ENCODE measurements around the gene SUSD3. TPM values are rescaled to one million over a fixed set of nuclear protein-coding genes. Genes with fewer than 3 reads are reported as not detected.
A peak's percentile ranks its signal among the peaks of the same experiment; 100 is the strongest.

The SUSD3 gene
- total RNA-seq, 1 experiment from 2014 or later: 9.0 TPM

DNA sequence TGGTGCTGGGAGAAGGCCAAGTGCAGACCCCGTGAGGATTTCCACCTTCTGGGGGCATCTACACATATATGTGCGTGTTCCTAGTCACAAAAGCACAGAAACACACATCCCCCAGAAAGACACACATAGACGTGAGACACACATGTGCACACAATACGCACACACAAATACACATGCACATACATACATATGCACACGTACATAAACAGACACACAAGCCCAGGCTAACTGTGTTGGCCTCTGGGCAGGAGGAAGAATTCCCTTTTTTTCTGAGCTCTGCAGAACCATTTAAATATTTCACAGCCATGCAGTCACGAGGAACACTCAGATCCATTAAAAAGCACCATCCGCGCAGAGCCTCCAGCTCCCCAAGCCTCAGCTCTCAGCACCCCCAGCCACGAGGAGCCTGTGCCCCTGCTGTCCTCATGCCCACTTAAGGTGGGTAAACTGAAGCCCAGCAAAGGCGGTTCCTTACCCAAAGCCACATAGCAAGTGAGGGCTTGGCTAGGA, 70.3 kb downstream of the SUSD3 start:
- no peak overlapping the region for H2BK15ac ChIP-seq (ENCODE audit: low read depth, low read length)
- H3K18ac ChIP-seq (ENCODE audit: insufficient read length, low read depth, low read length): no peak overlapping the region
- H3K27ac ChIP-seq (ENCODE audit: insufficient read length, low read depth, low read length): no peak overlapping the region
- no peak overlapping the region for H3K23ac ChIP-seq (ENCODE audit: insufficient read length, low read depth, low read length)
- H3T11ph ChIP-seq (ENCODE audit: low read length): no peak overlapping the region
- no peaks in the 10 kb centered on the region for H3K23me2 ChIP-seq (ENCODE audit: insufficient read length, low read depth, low read length, poor library complexity, severe bottlenecking)
- no peaks in the 10 kb centered on the region; the same call in 1 of the 2 replicates for H3K4me1 ChIP-seq (ENCODE audit: insufficient read depth, low read length)
- Mint-ChIP-seq H3K9me3 (no peaks in the 10 kb centered on the region), H3K36me3 (ENCODE audit: insufficient read depth in 1 of 3, low read depth in 3 of 3) (peaks cover 4 to 13% (median 9%) of the 10 kb centered on the region in 3 experiments; a peak in 4 of 7 replicates), H3K4me3 (no peak overlapping the region), H3K4me1 (peaks cover 20 to 41% of the 10 kb centered on the region in 2 experiments), H3K27me3 (ENCODE audit: low read depth) (no peaks in the 10 kb centered on the region; the same call in 1 of the 2 replicates), H3K27ac (peak overlapping the region in 1 of 3 experiments; percentile 46; a peak in 1 of 7 replicates)
- H2BK12ac ChIP-seq (ENCODE audit: insufficient read length, low read depth, low read length): no peak overlapping the region
- DNase-seq: peak; percentile 17
- no peaks in the 10 kb centered on the region for H3K9me3 ChIP-seq (ENCODE audit: control insufficient read depth, low read depth, low read length)
- H3K27me3 ChIP-seq (ENCODE audit: insufficient read depth, low read length): no peaks in the 10 kb centered on the region
- H4K5ac ChIP-seq (ENCODE audit: insufficient read length, low read depth, low read length): no peak overlapping the region
- no peak overlapping the region for H3K4ac ChIP-seq (ENCODE audit: low read depth, low read length)
- no peak overlapping the region for H4K91ac ChIP-seq (ENCODE audit: insufficient read length, low read depth, low read length)
- H3K9ac ChIP-seq (ENCODE audit: extremely low read depth, insufficient read length, low read length): no peak overlapping the region
- H3K79me1 ChIP-seq (ENCODE audit: insufficient read depth, low read depth, low read length, poor library complexity, severe bottlenecking): no peaks in the 10 kb centered on the region
- H2AFZ ChIP-seq (ENCODE audit: low read length): no peak overlapping the region
- WGBS (ENCODE audit: extremely low coverage, insufficient read length, low lambda C conversion rate): no CpG with 5 or more reads among the region's 10 CpGs
- no peak overlapping the region for H2AK5ac ChIP-seq (ENCODE audit: insufficient read length, low read length)
- no peaks in the 10 kb centered on the region for H3K79me2 ChIP-seq (ENCODE audit: insufficient read depth, low read length)
- no peaks in the 10 kb centered on the region for H4K20me1 ChIP-seq (ENCODE audit: control insufficient read depth, insufficient read depth, insufficient read length)
- no peak overlapping the region for H3K14ac ChIP-seq (ENCODE audit: insufficient read depth, low read length)
- TF ChIP-seq, protein P1, sequence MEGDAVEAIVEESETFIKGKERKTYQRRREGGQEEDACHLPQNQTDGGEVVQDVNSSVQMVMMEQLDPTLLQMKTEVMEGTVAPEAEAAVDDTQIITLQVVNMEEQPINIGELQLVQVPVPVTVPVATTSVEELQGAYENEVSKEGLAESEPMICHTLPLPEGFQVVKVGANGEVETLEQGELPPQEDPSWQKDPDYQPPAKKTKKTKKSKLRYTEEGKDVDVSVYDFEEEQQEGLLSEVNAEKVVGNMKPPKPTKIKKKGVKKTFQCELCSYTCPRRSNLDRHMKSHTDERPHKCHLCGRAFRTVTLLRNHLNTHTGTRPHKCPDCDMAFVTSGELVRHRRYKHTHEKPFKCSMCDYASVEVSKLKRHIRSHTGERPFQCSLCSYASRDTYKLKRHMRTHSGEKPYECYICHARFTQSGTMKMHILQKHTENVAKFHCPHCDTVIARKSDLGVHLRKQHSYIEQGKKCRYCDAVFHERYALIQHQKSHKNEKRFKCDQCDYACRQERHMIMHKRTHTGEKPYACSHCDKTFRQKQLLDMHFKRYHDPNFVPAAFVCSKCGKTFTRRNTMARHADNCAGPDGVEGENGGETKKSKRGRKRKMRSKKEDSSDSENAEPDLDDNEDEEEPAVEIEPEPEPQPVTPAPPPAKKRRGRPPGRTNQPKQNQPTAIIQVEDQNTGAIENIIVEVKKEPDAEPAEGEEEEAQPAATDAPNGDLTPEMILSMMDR (conservative IDR thresholded peaks at IDR 0.05): no peak
- no peak overlapping the region for H2BK120ac ChIP-seq (ENCODE audit: low read depth, low read length, poor library complexity, severe bottlenecking)
- H4K8ac ChIP-seq (replicated peaks; ENCODE audit: insufficient read length, low read depth, low read length): no peak overlapping the region
- H2BK20ac ChIP-seq (ENCODE audit: low read depth, low read length, poor library complexity, severe bottlenecking): no peak overlapping the region
- H3K4me2 ChIP-seq (ENCODE audit: insufficient read depth, insufficient read length, low read length): no peak overlapping the region
- no peak overlapping the region for H2BK5ac ChIP-seq (ENCODE audit: insufficient read length, low read length)
- no peak overlapping the region for H3K56ac ChIP-seq (ENCODE audit: insufficient read length, low read depth, low read length)

Data from H9 (cell line).